ENCODE measurements around the gene TMEM132D.

The TMEM132D gene

GRCh38 chr12:129564768-129565167 is 339.1 kb downstream of the TMEM132D start:
- no peak overlapping the region for H3K4me3 ChIP-seq (replicated peaks in 1 of 2; ENCODE audit: low read depth in 2 of 2, low read length in 2 of 2)
- no peak for DNase-seq (ENCODE audit: low read depth in 2 of 2)
- no peak for TF ChIP-seq CTCF (IDR thresholded peaks at IDR 0.05; ENCODE audit: low read depth, low read length)

GRCh38 chr12:129563266-129563665 is 340.6 kb downstream of the TMEM132D start:
- no peak for TF ChIP-seq CTCF (IDR thresholded peaks at IDR 0.05; ENCODE audit: low read depth, low read length)
- H3K4me3 ChIP-seq (replicated peaks in 1 of 2; ENCODE audit: low read depth in 2 of 2, low read length in 2 of 2), result no peak overlapping the region
- DNase-seq (ENCODE audit: low read depth in 2 of 2), result no peak

GRCh38 chr12:129561304-129561703 is 342.5 kb downstream of the TMEM132D start:
- no peak for TF ChIP-seq CTCF (IDR thresholded peaks at IDR 0.05; ENCODE audit: low read depth, low read length)
- DNase-seq (ENCODE audit: low read depth in 2 of 2), result no peak
- H3K4me3 ChIP-seq (replicated peaks in 1 of 2; ENCODE audit: low read depth in 2 of 2, low read length in 2 of 2), result no peak overlapping the region

- no peak overlapping the region for H3K4me3 ChIP-seq (replicated peaks in 1 of 2; ENCODE audit: low read depth in 2 of 2, low read length in 2 of 2)
- DNase-seq (ENCODE audit: low read depth in 2 of 2), result no peak
- no peak for TF ChIP-seq CTCF (IDR thresholded peaks at IDR 0.05; ENCODE audit: low read depth, low read length)
Measured at GRCh38 chr12:129559776-129560175, 344.0 kb downstream of the TMEM132D start.

- no peak for TF ChIP-seq CTCF (IDR thresholded peaks at IDR 0.05; ENCODE audit: low read depth, low read length)
- no peak overlapping the region for H3K4me3 ChIP-seq (replicated peaks in 1 of 2; ENCODE audit: low read depth in 2 of 2, low read length in 2 of 2)
- no peak for DNase-seq (ENCODE audit: low read depth in 2 of 2)
Measured at GRCh38 chr12:129558036-129558435, 345.8 kb downstream of the TMEM132D start.

GRCh38 chr12:129556082-129556481 is 347.7 kb downstream of the TMEM132D start:
- DNase-seq (ENCODE audit: low read depth in 2 of 2), result no peak
- no peak for TF ChIP-seq CTCF (IDR thresholded peaks at IDR 0.05; ENCODE audit: low read depth, low read length)
- no peak overlapping the region for H3K4me3 ChIP-seq (replicated peaks in 1 of 2; ENCODE audit: low read depth in 2 of 2, low read length in 2 of 2)

GRCh38 chr12:129552996-129553750 is 350.7 kb downstream of the TMEM132D start:
- TF ChIP-seq CTCF (IDR thresholded peaks at IDR 0.05; ENCODE audit: low read depth, low read length), result no peak
- no peak overlapping the region for H3K4me3 ChIP-seq (replicated peaks in 1 of 2; ENCODE audit: low read depth in 2 of 2, low read length in 2 of 2)
- DNase-seq (ENCODE audit: low read depth in 2 of 2), result no peak
